ENCODE measurements around the gene ZNF280B. TPM values are rescaled to one million over a fixed set of nuclear protein-coding genes. Genes with fewer than 3 reads are reported as not detected.

Gene ZNF280B
- total RNA-seq, 3 donors from 2014 or later (not counting 1 experiment from before 2014, with no cell fraction given) = 0.99 to 1.8 (median 1.6) TPM

DNA sequence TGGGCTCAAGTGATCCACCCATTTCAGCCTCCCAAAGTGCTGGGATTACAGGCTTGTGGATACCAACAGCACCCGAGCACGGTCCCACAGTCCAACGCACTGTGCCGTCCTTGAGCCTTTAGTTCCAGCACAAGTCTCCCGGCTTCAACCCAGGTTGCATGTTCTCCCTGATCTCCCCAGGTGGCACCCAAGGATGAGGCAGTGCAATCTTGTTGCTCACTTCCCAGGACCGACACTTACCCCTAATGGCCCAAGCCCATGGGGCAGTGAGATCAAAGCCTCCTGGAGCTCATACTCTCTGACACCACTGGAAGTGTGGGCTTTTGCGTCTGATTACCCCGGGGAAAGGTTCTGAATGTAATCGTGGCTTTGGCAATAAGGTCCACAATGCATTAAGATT lies 47.1 kb upstream of the ZNF280B start:
- Mint-ChIP-seq H3K4me3 (no peak overlapping the region), H3K9me3 (no peaks in the 10 kb centered on the region), H3K4me1 (peaks cover 0 to 5% of the 10 kb centered on the region in 2 donors), H3K27ac (no peak overlapping the region), H3K36me3 (no peaks in the 10 kb centered on the region), H3K27me3 (ENCODE audit: low read depth in 2 of 2) (peaks cover 4 to 6% of the 10 kb centered on the region in 2 donors)
- Histone ChIP-seq H3K27ac (ENCODE audit: low read length) (no peak overlapping the region), H3K9me3 (ENCODE audit: control insufficient read depth, insufficient read depth, low read length) (no peaks in the 10 kb centered on the region), H3K36me3 (ENCODE audit: control insufficient read depth, insufficient read depth, low read length) (no peaks in the 10 kb centered on the region), H3K4me3 (ENCODE audit: low read length) (no peak overlapping the region), H3K4me1 (ENCODE audit: control insufficient read depth, insufficient read depth, low read length) (peaks cover 6% of the 10 kb centered on the region), H3K27me3 (ENCODE audit: control insufficient read depth, insufficient read depth, low read length) (no peaks in the 10 kb centered on the region)
- DNase-seq = no peak
- TF ChIP-seq, protein P1, sequence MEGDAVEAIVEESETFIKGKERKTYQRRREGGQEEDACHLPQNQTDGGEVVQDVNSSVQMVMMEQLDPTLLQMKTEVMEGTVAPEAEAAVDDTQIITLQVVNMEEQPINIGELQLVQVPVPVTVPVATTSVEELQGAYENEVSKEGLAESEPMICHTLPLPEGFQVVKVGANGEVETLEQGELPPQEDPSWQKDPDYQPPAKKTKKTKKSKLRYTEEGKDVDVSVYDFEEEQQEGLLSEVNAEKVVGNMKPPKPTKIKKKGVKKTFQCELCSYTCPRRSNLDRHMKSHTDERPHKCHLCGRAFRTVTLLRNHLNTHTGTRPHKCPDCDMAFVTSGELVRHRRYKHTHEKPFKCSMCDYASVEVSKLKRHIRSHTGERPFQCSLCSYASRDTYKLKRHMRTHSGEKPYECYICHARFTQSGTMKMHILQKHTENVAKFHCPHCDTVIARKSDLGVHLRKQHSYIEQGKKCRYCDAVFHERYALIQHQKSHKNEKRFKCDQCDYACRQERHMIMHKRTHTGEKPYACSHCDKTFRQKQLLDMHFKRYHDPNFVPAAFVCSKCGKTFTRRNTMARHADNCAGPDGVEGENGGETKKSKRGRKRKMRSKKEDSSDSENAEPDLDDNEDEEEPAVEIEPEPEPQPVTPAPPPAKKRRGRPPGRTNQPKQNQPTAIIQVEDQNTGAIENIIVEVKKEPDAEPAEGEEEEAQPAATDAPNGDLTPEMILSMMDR (IDR thresholded peaks at IDR 0.05) = no peak
- WGBS (ENCODE audit: insufficient coverage) = 95% methylated on average over 9 of the region's 9 CpGs
- intact Hi-C loops (cut with micrococcal nuclease) = no loop called here
- no peak for ATAC-seq

DNA sequence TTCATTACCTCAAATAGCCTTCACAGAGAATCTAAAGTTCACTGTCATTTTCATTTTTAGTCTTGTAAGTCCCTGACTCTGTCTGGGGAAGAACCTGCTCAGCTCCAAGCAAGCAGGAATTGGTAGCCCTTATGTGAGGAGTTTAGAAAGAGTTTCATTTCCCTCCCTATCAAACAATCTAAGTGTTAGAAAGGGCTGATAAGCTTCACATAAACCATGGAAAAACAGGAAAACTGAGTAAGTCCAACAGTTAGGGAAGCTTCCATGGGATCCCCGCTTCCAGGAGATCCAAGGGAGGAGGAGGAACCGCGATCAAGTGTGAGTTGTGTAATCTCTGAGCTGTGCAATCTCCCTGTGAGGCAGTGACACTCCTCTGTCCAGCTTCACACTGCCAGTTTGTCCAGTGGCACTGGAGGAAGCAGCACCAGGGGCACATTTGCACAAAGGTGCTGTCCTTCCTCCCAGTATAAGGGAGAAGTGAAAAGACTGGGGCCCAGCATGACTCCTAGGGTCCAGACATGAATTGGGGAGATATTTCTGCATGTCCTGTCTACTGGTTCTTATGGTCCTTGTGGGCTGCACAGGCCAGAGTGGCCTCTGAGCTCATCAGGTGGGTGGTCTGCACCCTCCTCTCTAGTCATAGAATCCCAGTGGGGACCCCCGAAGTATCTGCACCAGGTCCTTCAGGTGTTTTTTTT lies 46.2 kb upstream of the ZNF280B start:
- Mint-ChIP-seq H3K4me1 (peaks cover 0 to 5% of the 10 kb centered on the region in 2 donors), H3K9me3 (no peaks in the 10 kb centered on the region), H3K4me3 (no peak overlapping the region), H3K27me3 (ENCODE audit: low read depth in 2 of 2) (peaks cover 0 to under 1% of the 10 kb centered on the region in 2 donors), H3K36me3 (no peaks in the 10 kb centered on the region), H3K27ac (no peak overlapping the region)
- intact Hi-C loops (cut with micrococcal nuclease) = no loop called here
- Histone ChIP-seq H3K4me3 (ENCODE audit: low read length) (no peak overlapping the region), H3K9me3 (ENCODE audit: control insufficient read depth, insufficient read depth, low read length) (no peaks in the 10 kb centered on the region), H3K4me1 (ENCODE audit: control insufficient read depth, insufficient read depth, low read length) (peaks cover 6% of the 10 kb centered on the region), H3K36me3 (ENCODE audit: control insufficient read depth, insufficient read depth, low read length) (no peaks in the 10 kb centered on the region), H3K27me3 (ENCODE audit: control insufficient read depth, insufficient read depth, low read length) (no peaks in the 10 kb centered on the region), H3K27ac (ENCODE audit: low read length) (no peak overlapping the region)
- DNase-seq (no peak), ATAC-seq (no peak)
- 85% methylated on average over 4 of the region's 4 CpGs for WGBS (ENCODE audit: insufficient coverage)
- TF ChIP-seq, protein P1 (IDR thresholded peaks at IDR 0.05) = no peak

DNA sequence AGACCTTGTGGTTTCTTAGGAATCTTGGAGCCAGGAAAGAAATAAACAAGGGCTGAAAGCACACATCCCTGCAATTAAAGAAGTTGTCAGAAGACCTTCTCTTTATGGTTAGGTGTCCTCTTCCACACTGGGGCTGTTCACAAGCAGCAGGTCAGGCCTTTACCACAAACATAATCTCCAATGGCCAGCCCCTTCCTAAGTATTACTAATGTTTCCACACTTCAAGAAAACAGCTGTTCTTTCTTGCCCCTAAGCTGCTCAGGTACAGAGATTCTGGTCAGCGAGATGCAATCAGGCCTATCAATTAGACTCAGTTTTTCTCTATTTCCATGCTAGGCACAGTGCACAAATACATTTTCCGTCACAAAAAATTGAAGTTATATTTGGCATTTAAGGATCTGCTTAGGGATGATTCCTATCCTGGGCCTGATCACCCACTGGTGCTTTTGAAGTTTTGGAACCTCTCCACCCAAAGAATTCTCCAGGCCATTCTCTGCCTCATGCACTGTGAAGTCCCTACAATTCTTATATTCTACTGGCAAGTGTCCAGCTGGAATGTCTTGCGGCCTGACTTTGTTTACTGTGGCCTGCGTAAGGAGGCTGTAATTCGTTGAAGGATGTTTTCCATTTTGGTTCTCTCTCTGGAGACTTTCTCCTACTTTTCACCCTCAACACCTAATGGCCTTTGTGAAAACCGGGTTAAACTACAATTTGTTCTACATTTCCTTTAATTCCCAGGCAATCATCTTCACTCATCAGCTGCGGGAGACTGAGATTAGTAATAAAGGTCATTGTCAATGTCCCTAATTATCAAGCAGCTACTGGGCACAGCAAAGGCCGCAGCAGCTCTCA lies 45.4 kb upstream of the ZNF280B start:
- Histone ChIP-seq H3K27ac (ENCODE audit: low read length) (no peak overlapping the region), H3K4me3 (ENCODE audit: low read length) (no peak overlapping the region), H3K36me3 (ENCODE audit: control insufficient read depth, insufficient read depth, low read length) (no peaks in the 10 kb centered on the region), H3K4me1 (ENCODE audit: control insufficient read depth, insufficient read depth, low read length) (peaks cover 2% of the 10 kb centered on the region), H3K9me3 (ENCODE audit: control insufficient read depth, insufficient read depth, low read length) (no peaks in the 10 kb centered on the region), H3K27me3 (ENCODE audit: control insufficient read depth, insufficient read depth, low read length) (no peaks in the 10 kb centered on the region)
- H3K4me3 Mint-ChIP-seq = no peak overlapping the region
- ATAC-seq = no peak
- peaks cover 0 to 2% of the 10 kb centered on the region in 2 donors for H3K4me1 Mint-ChIP-seq
- intact Hi-C loops (cut with micrococcal nuclease) = no loop called here
- no peaks in the 10 kb centered on the region for H3K9me3 Mint-ChIP-seq
- H3K27me3 Mint-ChIP-seq (ENCODE audit: low read depth in 2 of 2) = no peaks in the 10 kb centered on the region
- 64% methylated on average over 7 of the region's 8 CpGs for WGBS (ENCODE audit: insufficient coverage)
- H3K27ac Mint-ChIP-seq = no peak overlapping the region
- no peak for DNase-seq
- TF ChIP-seq, protein P1 (IDR thresholded peaks at IDR 0.05) = no peak
- no peaks in the 10 kb centered on the region for H3K36me3 Mint-ChIP-seq

All from natural killer cell (primary cell).